EH (cell line): ENCODE results near the gene ADAM30.
"Not testable (repeated sequence)": the region's sequence is repeated elsewhere in the genome, so short reads cannot be mapped to it uniquely, and the experiment has no call there.

Experiments
- DNase-seq: peaks from one replicate; pipeline ENCODE4 v3.0.0-alpha.2; 2015; ENCODE audit warnings: low read depth

The ADAM30 gene

GRCh38 chr1:119873135-119874015, 22.9 kb downstream of the ADAM30 start:
- peak; percentile 90 for DNase-seq

GRCh38 chr1:119871881-119872280, 24.4 kb downstream of the ADAM30 start:
- peak; percentile 28 for DNase-seq

DNA sequence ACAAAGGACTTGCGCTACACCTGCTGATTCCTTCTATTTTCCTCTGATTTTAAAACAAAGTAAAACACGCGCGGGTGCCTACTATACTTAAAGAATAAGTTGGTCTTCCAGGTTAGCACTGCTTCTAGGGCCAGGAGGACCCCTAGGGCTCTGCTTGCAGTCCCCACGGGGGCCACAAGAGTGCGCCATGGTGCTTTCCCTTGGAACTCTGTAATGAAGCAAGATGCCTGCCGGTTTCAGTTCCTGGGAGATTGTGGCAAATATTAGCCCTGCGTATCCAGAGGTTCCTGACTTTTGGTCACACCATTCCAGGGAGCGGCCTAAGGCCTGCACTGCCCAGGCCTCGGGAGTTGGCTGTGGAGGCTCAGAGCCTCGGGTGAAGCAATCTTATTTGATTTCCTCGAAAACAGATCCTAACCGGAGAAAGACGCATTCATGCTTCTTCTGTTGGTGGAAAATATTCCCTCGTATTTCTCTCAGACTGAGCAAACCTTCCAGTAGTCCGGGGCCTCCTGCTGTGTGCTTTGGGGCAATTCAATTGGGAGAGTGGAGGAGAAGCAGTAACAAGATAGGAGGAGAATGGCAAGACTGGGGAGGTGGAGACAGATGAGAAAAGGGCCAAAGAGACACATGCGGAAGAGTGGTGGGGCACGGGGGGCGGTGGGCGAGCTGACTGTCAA, 25.3 kb downstream of the ADAM30 start:
- peak; percentile 78 for DNase-seq

GRCh38 chr1:119869995-119870394, 26.3 kb downstream of the ADAM30 start:
- no peak for DNase-seq

DNA sequence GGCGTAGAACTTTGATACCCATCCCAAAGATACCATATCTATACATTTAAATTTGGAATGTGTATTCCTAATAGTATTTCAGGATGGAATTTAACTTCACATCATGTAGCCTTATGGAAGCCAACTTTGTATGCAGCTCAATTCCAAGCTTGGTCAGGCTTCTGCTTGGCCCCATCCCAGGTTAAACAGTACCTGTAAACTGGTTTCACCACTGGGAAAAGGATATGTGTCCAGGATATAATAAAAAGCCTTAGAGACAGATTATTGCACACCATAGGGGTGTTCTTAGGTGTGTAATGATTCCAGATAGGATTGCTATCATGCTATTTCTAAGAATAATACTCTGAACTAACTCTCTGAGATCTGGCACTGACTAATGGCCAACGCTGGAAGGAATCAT, 28.1 kb downstream of the ADAM30 start:
- DNase-seq = no peak

- DNase-seq = no peak
These were observed 29.9 kb downstream of the ADAM30 start for GRCh38 chr1:119866451-119866850.

DNA sequence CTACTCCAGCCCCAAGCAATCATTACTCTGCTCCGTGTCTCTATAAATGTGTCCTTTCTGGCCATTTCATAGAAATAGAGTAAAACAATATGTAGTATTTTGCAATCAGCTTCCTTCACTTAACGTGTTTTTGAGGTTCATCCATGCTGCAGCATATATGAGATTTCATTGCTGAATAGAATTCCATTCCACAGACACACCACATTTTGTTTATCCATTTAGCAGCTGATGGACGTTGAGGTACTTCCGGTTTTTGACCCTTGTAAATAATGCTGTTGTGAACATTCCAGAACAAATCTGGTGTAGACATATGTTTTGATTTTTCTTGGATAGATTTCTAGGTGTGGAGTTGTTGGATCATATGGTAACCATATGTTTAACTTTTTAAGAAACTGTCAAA, 30.7 kb downstream of the ADAM30 start:
- DNase-seq = peak; percentile 79

DNA sequence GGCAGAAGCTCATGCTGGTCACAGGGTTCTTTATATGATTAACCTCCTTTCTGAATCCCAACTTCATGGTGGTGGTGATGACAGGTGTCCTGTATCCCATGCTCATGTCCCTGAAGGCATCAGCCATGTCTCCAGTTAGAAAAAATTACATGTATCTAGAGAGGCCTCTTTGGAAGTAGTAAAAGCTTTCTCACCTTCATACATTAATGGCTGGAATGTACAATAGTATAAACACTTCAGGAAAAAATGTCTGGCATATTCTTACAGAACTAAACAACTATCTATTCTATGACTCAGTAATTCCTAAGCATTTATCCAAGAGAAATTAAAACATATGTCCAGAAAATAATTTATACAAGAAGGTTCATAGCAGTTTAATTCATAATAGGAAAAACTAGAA, 34.0 kb downstream of the ADAM30 start:
- DNase-seq = peak; percentile 59

DNA sequence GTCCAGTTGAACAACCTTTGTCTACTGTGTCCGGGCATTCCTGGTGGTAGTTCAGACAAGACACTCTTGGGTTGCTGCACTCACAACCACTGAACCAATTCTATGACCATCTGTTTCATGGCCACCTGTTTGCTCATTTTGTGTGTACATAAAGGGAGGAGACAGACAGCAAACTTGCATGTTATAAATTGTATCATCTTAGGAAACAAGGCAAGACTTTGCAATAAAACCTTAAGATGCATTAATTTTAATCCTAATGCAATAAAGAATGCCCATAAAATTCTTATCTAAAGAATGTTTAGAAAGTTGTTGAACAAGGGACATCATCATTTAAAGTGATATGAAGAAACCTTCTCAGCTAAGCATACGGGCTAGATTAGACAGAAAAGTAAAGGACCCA, 34.8 kb downstream of the ADAM30 start:
- no peak for DNase-seq

DNA sequence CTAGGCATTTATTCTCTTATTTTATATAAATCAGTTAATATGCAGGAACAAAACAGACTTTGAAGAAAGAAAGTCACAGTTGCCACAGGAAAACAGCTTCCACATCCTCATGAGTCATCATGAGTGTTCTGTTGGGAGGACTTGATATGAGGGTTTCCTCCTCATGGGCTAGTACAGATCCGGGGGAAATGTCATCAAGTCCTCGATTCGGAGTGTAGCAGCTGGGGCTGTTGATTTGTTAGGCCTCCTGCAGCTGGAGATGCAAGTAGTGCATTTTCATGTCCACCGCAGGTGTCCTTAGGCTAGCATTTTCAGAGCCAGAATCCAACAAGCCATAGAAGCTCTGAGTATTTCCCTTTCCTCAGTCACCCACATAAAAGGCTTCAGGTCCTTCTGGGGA, 36.7 kb downstream of the ADAM30 start:
- peak; percentile 75 for DNase-seq

- not testable (repeated sequence) for DNase-seq
These were observed 37.6 kb downstream of the ADAM30 start for GRCh38 chr1:119858556-119859214.

- DNase-seq = no peak
These were observed 38.2 kb downstream of the ADAM30 start for GRCh38 chr1:119858126-119858525.

- DNase-seq = no peak
These were observed 43.2 kb downstream of the ADAM30 start for GRCh38 chr1:119853155-119853554.

GRCh38 chr1:119844206-119844605, 52.1 kb downstream of the ADAM30 start:
- DNase-seq = peak; percentile 24
